Keratinocyte (primary cell): ENCODE measurements around the gene ADARB2. TPM values are rescaled to one million over a fixed set of nuclear protein-coding genes. Genes with fewer than 3 reads are reported as not detected.

ENCODE experiments used
- DNase-seq: peaks from one replicate; pipeline ENCODE4 v3.0.0-alpha.2; 2011; ENCODE audit warnings: low read depth, missing footprints, low spot score
- FAIRE-seq: peaks from 2 replicates; lab custom pipeline; 2011; peaks lifted over from hg19 to GRCh38; lab: Jason Lieb, UNC
- H2AFZ ChIP-seq: 2 replicates; pipeline ENCODE4 v1.6.0; 2012; ENCODE audit warnings: low read length, control low read depth, inconsistent platforms; ENCODE audit not compliant: control insufficient read depth
- H3K27ac ChIP-seq: 2 replicates; pipeline ENCODE4 v1.5.1; 2011; ENCODE audit warnings: low read length; ENCODE audit not compliant: control insufficient read depth, insufficient read depth
- H3K27me3 ChIP-seq: 3 replicates; pipeline ENCODE4 v1.6.0; 2011; ENCODE audit warnings: low read length; ENCODE audit not compliant: control insufficient read depth, insufficient read depth; ENCODE audit errors: extremely low read depth
- H3K36me3 ChIP-seq, 2 experiments: 2 replicates in 1 of 2; 3 replicates in 1 of 2; pipeline ENCODE4 v1.5.1; 2011; ENCODE audit warnings: low read length in 2 of 2, mild to moderate bottlenecking in 1 of 2; ENCODE audit not compliant: control insufficient read depth in 2 of 2, insufficient read depth in 2 of 2; ENCODE audit errors: extremely low read depth in 1 of 2
- H3K4me1 ChIP-seq: 3 replicates; pipeline ENCODE4 v1.5.1; 2011; ENCODE audit warnings: low read length; ENCODE audit not compliant: control insufficient read depth, insufficient read depth; ENCODE audit errors: extremely low read depth
- H3K4me2 ChIP-seq: 3 replicates; pipeline ENCODE4 v1.6.0; 2011; ENCODE audit warnings: low read depth, low read length; ENCODE audit not compliant: control insufficient read depth, insufficient read depth; ENCODE audit errors: extremely low read depth
- H3K4me3 ChIP-seq, 3 experiments: fragments of 200-600 bp in 1 of 3; sonication (generic) in 1 of 3; 2 replicates in 2 of 3; 3 replicates in 1 of 3; pipeline ENCODE4 v1.5.1; 2011 to 2016; ENCODE audit warnings: low read length in 3 of 3, mild to moderate bottlenecking in 3 of 3, control low read depth in 2 of 3, inconsistent platforms in 1 of 3, low read depth in 1 of 3, mixed read lengths in 1 of 3, mixed run types in 1 of 3, moderate library complexity in 1 of 3; ENCODE audit not compliant: control insufficient read depth in 2 of 3, insufficient read depth in 2 of 3; ENCODE audit errors: extremely low read depth in 1 of 3
- H3K79me2 ChIP-seq: 2 replicates; pipeline ENCODE4 v1.6.0; 2012; ENCODE audit warnings: low read length; ENCODE audit not compliant: control insufficient read depth, insufficient read depth
- H3K9ac ChIP-seq: 3 replicates; pipeline ENCODE4 v1.6.0; 2011; ENCODE audit warnings: low read length; ENCODE audit not compliant: control insufficient read depth, insufficient read depth; ENCODE audit errors: extremely low read depth
- H3K9me1 ChIP-seq: 3 replicates; pipeline ENCODE4 v1.6.0; 2011; ENCODE audit warnings: low read length; ENCODE audit not compliant: control insufficient read depth, insufficient read depth; ENCODE audit errors: extremely low read depth
- H3K9me3 ChIP-seq: 2 replicates; pipeline ENCODE4 v1.5.1; 2012; ENCODE audit warnings: low read depth, low read length; ENCODE audit not compliant: control insufficient read depth
- H4K20me1 ChIP-seq: 3 replicates; pipeline ENCODE4 v1.6.0; 2011; ENCODE audit warnings: low read length; ENCODE audit not compliant: control insufficient read depth, insufficient read depth; ENCODE audit errors: extremely low read depth
- EZH2 ChIP-seq: IDR thresholded peaks from one replicate; pipeline ENCODE4 v1.6.1; 2012; ENCODE audit warnings: inconsistent platforms, mild to moderate bottlenecking, low read length, moderate library complexity
- dilution Hi-C: fragments of 300-500 bp; cut with MboI; formaldehyde crosslinking; loops from one replicate; pipeline ENCODE4 v1.7.0; 2020; ENCODE audit warnings: low sequenced_read_pairs; ENCODE audit not compliant: extremely low pct_ligation_motif_present
- polyA plus RNA-seq, 5 experiments: library from polyadenylated mRNA; depleted of rRNA in 3 of 5; stranded (reverse) in 3 of 5; stranded (forward) in 1 of 5; unstranded in 1 of 5; fragments of >200 nt; gene quantifications; 1 replicate in 1 of 5; 2 replicates in 3 of 5; 3 replicates in 1 of 5; pipeline versions ENCODE4 v1.2.1 to v1.2.3, GENCODE V29; 2011 to 2012; ENCODE audit warnings: missing spikeins in 2 of 5, low read depth in 1 of 5, low replicate concordance in 1 of 5
- TF ChIP-seq, protein P1 (sequence below), 3 experiments: IDR thresholded peaks in 1 of 3; conservative IDR thresholded peaks in 1 of 3; optimal IDR thresholded peaks in 1 of 3; 2 replicates in 2 of 3; 3 replicates in 1 of 3; pipeline versions ENCODE3 to v1.5.1; 2011; ENCODE audit warnings: low read length in 3 of 3, mild to moderate bottlenecking in 3 of 3, moderate library complexity in 2 of 3, control low read depth in 1 of 3, inconsistent platforms in 1 of 3; ENCODE audit not compliant: insufficient read depth in 2 of 3; ENCODE audit errors: extremely low read depth in 1 of 3

ADARB2 gene
- polyA plus RNA-seq, 1 donor (not counting 4 experiments of a cell fraction or from before 2014, with no cell fraction given), result not detected

DNA sequence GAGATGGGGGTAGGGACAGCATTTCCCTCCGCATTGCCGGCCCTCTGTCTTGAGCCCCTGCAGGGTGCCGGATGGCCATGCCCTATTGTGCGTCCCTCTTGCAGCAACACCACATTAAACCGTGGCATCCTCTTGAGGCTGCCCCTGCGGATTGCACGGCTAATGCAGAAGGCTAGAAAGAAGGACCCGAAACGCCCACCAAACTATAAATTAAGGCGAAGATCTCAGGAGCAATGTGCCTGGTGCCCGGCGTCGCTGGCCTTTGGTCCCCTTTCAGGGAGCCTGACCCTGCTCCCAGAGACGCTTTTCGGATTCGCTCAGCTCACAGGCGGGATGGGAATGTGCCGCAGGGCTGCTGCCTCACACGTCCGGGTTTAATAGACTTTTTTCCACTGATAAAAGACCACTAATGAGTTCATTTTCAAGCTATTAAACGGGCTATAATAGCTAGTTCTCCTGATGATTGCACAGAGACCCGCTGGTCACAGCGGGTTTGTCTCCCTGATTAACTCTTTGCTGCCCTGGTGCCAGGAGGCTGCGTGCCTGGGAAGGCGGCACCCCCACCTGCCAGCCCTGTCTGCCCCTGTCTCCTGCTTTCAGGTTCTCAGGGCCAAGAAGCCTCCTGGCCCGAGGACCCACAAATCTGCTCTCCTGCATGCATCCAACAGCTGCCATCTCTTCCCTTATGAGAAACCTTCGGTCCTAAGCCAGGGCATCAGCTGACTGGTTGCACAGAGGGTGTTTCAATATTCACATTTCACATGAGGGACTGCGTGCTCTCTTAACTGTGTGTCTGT is 128.3 kb downstream of the ADARB2 start:
- no peak overlapping the region for H3K27ac ChIP-seq
- H3K9ac ChIP-seq, result no peak overlapping the region
- no peaks in the 10 kb centered on the region for H3K9me1 ChIP-seq
- H3K36me3 ChIP-seq, result no peaks in the 10 kb centered on the region
- DNase-seq (no peak), FAIRE-seq (no peak)
- no peaks in the 10 kb centered on the region for H3K9me3 ChIP-seq
- no peak overlapping the region for H3K4me3 ChIP-seq
- H3K27me3 ChIP-seq, result peaks cover 8% of the 10 kb centered on the region
- H3K4me2 ChIP-seq, result no peak overlapping the region
- no peaks in the 10 kb centered on the region for H3K4me1 ChIP-seq
- dilution Hi-C loops, result no loop called here
- no peaks in the 10 kb centered on the region for H4K20me1 ChIP-seq
- TF ChIP-seq, protein P1, sequence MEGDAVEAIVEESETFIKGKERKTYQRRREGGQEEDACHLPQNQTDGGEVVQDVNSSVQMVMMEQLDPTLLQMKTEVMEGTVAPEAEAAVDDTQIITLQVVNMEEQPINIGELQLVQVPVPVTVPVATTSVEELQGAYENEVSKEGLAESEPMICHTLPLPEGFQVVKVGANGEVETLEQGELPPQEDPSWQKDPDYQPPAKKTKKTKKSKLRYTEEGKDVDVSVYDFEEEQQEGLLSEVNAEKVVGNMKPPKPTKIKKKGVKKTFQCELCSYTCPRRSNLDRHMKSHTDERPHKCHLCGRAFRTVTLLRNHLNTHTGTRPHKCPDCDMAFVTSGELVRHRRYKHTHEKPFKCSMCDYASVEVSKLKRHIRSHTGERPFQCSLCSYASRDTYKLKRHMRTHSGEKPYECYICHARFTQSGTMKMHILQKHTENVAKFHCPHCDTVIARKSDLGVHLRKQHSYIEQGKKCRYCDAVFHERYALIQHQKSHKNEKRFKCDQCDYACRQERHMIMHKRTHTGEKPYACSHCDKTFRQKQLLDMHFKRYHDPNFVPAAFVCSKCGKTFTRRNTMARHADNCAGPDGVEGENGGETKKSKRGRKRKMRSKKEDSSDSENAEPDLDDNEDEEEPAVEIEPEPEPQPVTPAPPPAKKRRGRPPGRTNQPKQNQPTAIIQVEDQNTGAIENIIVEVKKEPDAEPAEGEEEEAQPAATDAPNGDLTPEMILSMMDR (optimal IDR thresholded peaks at IDR 0.05 in 1 of 3, IDR thresholded peaks at IDR 0.05 in 1 of 3, conservative IDR thresholded peaks at IDR 0.05 in 1 of 3; ENCODE audit: extremely low read depth in 1 of 3, insufficient read depth in 2 of 3, low read length in 3 of 3), result no peak
- TF ChIP-seq EZH2, result no peak
- H3K79me2 ChIP-seq, result no peaks in the 10 kb centered on the region
- H2AFZ ChIP-seq, result no peak overlapping the region

DNA sequence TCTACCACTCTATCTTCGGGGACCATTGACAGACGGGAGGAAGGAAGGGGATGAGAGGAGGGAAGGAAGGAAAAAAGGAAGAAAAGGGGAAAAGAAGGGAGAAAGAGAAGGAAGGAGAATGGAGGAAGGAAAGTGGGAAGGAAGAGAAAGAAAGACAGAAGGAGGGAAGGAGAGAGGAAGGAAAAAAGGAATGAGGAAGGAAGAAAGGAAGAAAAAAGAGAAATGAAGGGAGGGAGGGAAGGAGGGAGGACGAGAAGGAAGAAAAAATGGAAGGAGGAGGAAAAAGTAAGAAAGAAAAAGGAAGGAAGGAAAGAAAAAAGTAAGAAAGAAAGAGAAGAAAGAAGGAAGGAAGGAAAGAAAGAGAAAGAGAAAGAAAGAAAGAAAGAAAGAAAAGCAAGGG is 128.9 kb downstream of the ADARB2 start:
- no peaks in the 10 kb centered on the region for H3K36me3 ChIP-seq
- H3K27ac ChIP-seq, result no peak overlapping the region
- no peaks in the 10 kb centered on the region for H3K9me3 ChIP-seq
- no peaks in the 10 kb centered on the region for H4K20me1 ChIP-seq
- no peak overlapping the region for H3K4me3 ChIP-seq
- H3K79me2 ChIP-seq, result no peaks in the 10 kb centered on the region
- H3K4me1 ChIP-seq, result no peaks in the 10 kb centered on the region
- FAIRE-seq, result no peak
- no peaks in the 10 kb centered on the region for H3K9me1 ChIP-seq
- no peak for DNase-seq
- H3K4me2 ChIP-seq, result no peak overlapping the region
- TF ChIP-seq, protein P1 (optimal IDR thresholded peaks at IDR 0.05 in 1 of 3, IDR thresholded peaks at IDR 0.05 in 1 of 3, conservative IDR thresholded peaks at IDR 0.05 in 1 of 3; ENCODE audit: extremely low read depth in 1 of 3, insufficient read depth in 2 of 3, low read length in 3 of 3), result no peak
- no peak for TF ChIP-seq EZH2
- H3K27me3 ChIP-seq, result peaks cover 8% of the 10 kb centered on the region
- dilution Hi-C loops, result no loop called here
- no peak overlapping the region for H3K9ac ChIP-seq
- H2AFZ ChIP-seq, result no peak overlapping the region
